Skeletal muscle satellite cell (primary cell): ENCODE measurements around the gene NPLOC4.

ENCODE experiments used
- H3K27me3 ChIP-seq: 2 replicates; pipeline ENCODE4 v1.7.0; 2013; ENCODE audit warnings: low read length; ENCODE audit not compliant: control insufficient read depth, insufficient read depth
- H3K36me3 ChIP-seq: 2 replicates; pipeline ENCODE4 v1.7.0; 2013; ENCODE audit warnings: mild to moderate bottlenecking, control low read depth, low read length; ENCODE audit not compliant: insufficient read depth
- H3K4me1 ChIP-seq: 2 replicates; pipeline ENCODE4 v1.7.0; 2013; ENCODE audit warnings: low read length; ENCODE audit not compliant: control insufficient read depth, insufficient read depth
- H3K4me2 ChIP-seq: 2 replicates; pipeline ENCODE4 v1.7.0; 2013; ENCODE audit warnings: mild to moderate bottlenecking, low read length
- H3K4me3 ChIP-seq: 2 replicates; pipeline ENCODE4 v1.7.0; 2013; ENCODE audit warnings: low read length
- H3K9ac ChIP-seq: 2 replicates; pipeline ENCODE4 v1.7.0; 2013; ENCODE audit warnings: mild to moderate bottlenecking, low read depth, low read length, moderate library complexity
- H3K9me3 ChIP-seq: replicated peaks from 2 replicates; pipeline ENCODE4 v1.7.0; 2013; ENCODE audit warnings: mild to moderate bottlenecking, control low read depth, low read length

NPLOC4 gene

GRCh38 chr17:81572563-81573168 lies 64.2 kb downstream of the NPLOC4 start:
- no peak overlapping the region for H3K4me2 ChIP-seq
- peaks cover 75% of the 10 kb centered on the region for H3K36me3 ChIP-seq
- H3K27me3 ChIP-seq: no peaks in the 10 kb centered on the region
- H3K4me1 ChIP-seq: peaks cover 35% of the 10 kb centered on the region
- H3K9me3 ChIP-seq: no peaks in the 10 kb centered on the region
- no peak overlapping the region for H3K9ac ChIP-seq
- no peak overlapping the region for H3K4me3 ChIP-seq

- H3K4me1 ChIP-seq: peaks cover 35% of the 10 kb centered on the region
- H3K36me3 ChIP-seq: peaks cover 72% of the 10 kb centered on the region
- H3K4me3 ChIP-seq: no peak overlapping the region
- H3K9ac ChIP-seq: no peak overlapping the region
- no peaks in the 10 kb centered on the region for H3K27me3 ChIP-seq
- H3K4me2 ChIP-seq: no peak overlapping the region
- no peaks in the 10 kb centered on the region for H3K9me3 ChIP-seq
These were observed 65.9 kb downstream of the NPLOC4 start for GRCh38 chr17:81570964-81571363.

GRCh38 chr17:81569986-81570514 lies 66.9 kb downstream of the NPLOC4 start:
- Histone ChIP-seq H3K9me3 (no peaks in the 10 kb centered on the region), H3K27me3 (no peaks in the 10 kb centered on the region), H3K4me2 (no peak overlapping the region), H3K4me3 (no peak overlapping the region), H3K9ac (no peak overlapping the region), H3K36me3 (peaks cover 77% of the 10 kb centered on the region), H3K4me1 (peaks cover 37% of the 10 kb centered on the region)

GRCh38 chr17:81568416-81568815 lies 68.5 kb downstream of the NPLOC4 start:
- no peaks in the 10 kb centered on the region for H3K9me3 ChIP-seq
- no peak overlapping the region for H3K9ac ChIP-seq
- H3K4me3 ChIP-seq: no peak overlapping the region
- no peaks in the 10 kb centered on the region for H3K27me3 ChIP-seq
- H3K36me3 ChIP-seq: peaks cover 76% of the 10 kb centered on the region
- peaks cover 53% of the 10 kb centered on the region for H3K4me1 ChIP-seq
- no peak overlapping the region for H3K4me2 ChIP-seq

GRCh38 chr17:81567191-81567590 lies 69.7 kb downstream of the NPLOC4 start:
- H3K4me2 ChIP-seq: peak overlapping the region; percentile 78
- peaks cover 55% of the 10 kb centered on the region for H3K4me1 ChIP-seq
- no peaks in the 10 kb centered on the region for H3K27me3 ChIP-seq
- peaks cover 74% of the 10 kb centered on the region for H3K36me3 ChIP-seq
- H3K4me3 ChIP-seq: peak overlapping the region; percentile 18
- peak overlapping the region; percentile 10 for H3K9ac ChIP-seq
- H3K9me3 ChIP-seq: no peaks in the 10 kb centered on the region

GRCh38 chr17:81566461-81567126 lies 70.3 kb downstream of the NPLOC4 start:
- no peaks in the 10 kb centered on the region for H3K9me3 ChIP-seq
- no peaks in the 10 kb centered on the region for H3K27me3 ChIP-seq
- peak overlapping the region; percentile 78 for H3K4me2 ChIP-seq
- peaks cover 71% of the 10 kb centered on the region for H3K36me3 ChIP-seq
- H3K9ac ChIP-seq: peak overlapping the region; percentile 42
- H3K4me1 ChIP-seq: peaks cover 60% of the 10 kb centered on the region
- H3K4me3 ChIP-seq: peak overlapping the region; percentile 44

GRCh38 chr17:81565231-81565630 lies 71.7 kb downstream of the NPLOC4 start:
- peaks cover 72% of the 10 kb centered on the region for H3K4me1 ChIP-seq
- no peak overlapping the region for H3K4me3 ChIP-seq
- peaks cover 67% of the 10 kb centered on the region for H3K36me3 ChIP-seq
- no peaks in the 10 kb centered on the region for H3K27me3 ChIP-seq
- H3K4me2 ChIP-seq: no peak overlapping the region
- no peak overlapping the region for H3K9ac ChIP-seq
- no peaks in the 10 kb centered on the region for H3K9me3 ChIP-seq

GRCh38 chr17:81564778-81565177 lies 72.1 kb downstream of the NPLOC4 start:
- H3K27me3 ChIP-seq: no peaks in the 10 kb centered on the region
- no peak overlapping the region for H3K4me2 ChIP-seq
- no peak overlapping the region for H3K9ac ChIP-seq
- no peaks in the 10 kb centered on the region for H3K9me3 ChIP-seq
- peaks cover 72% of the 10 kb centered on the region for H3K4me1 ChIP-seq
- H3K36me3 ChIP-seq: peaks cover 67% of the 10 kb centered on the region
- no peak overlapping the region for H3K4me3 ChIP-seq

- H3K9ac ChIP-seq: no peak overlapping the region
- H3K4me3 ChIP-seq: no peak overlapping the region
- H3K27me3 ChIP-seq: no peaks in the 10 kb centered on the region
- peaks cover 72% of the 10 kb centered on the region for H3K4me1 ChIP-seq
- H3K4me2 ChIP-seq: peak overlapping the region; percentile 29
- no peaks in the 10 kb centered on the region for H3K9me3 ChIP-seq
- peaks cover 65% of the 10 kb centered on the region for H3K36me3 ChIP-seq
These were observed 72.9 kb downstream of the NPLOC4 start for GRCh38 chr17:81563861-81564586.

GRCh38 chr17:81561494-81561885 lies 75.4 kb downstream of the NPLOC4 start:
- Histone ChIP-seq H3K4me1 (peaks cover 68% of the 10 kb centered on the region), H3K27me3 (no peaks in the 10 kb centered on the region), H3K36me3 (peaks cover 75% of the 10 kb centered on the region), H3K4me2 (peak overlapping the region; percentile 23), H3K9me3 (no peaks in the 10 kb centered on the region), H3K9ac (peak overlapping the region; percentile 7), H3K4me3 (no peak overlapping the region)

GRCh38 chr17:81558941-81559806 lies 77.7 kb downstream of the NPLOC4 start:
- Histone ChIP-seq H3K36me3 (peaks cover 62% of the 10 kb centered on the region), H3K9me3 (no peaks in the 10 kb centered on the region), H3K9ac (no peak overlapping the region), H3K4me2 (no peak overlapping the region), H3K4me3 (no peak overlapping the region), H3K4me1 (peaks cover 56% of the 10 kb centered on the region), H3K27me3 (no peaks in the 10 kb centered on the region)
